Measurements from ENCODE around the gene ARRB2.

- TF ChIP-seq CTCF (IDR thresholded peaks at IDR 0.05), result no peak
- no peak for TF ChIP-seq POLR2A (IDR thresholded peaks at IDR 0.05)
Observed at GRCh38 chr17:4740584-4740983, 30.2 kb downstream of the ARRB2 start.

All from vagina (tissue), 2 donors.